Activated T-helper 1 cell treated with anti-CD3 and anti-CD28 coated beads, Interleukin-2, amount 50 U/mL, for 16 hours (primary cell): ENCODE measurements around the gene COLEC12.

ENCODE experiments used
- DNase-seq, 2 donors: peaks; one replicate each; pipeline ENCODE4 v3.0.0-alpha.2; 2020; ENCODE audit warnings: low read depth in 1 of 2, low spot score in 1 of 2

The COLEC12 gene

DNA sequence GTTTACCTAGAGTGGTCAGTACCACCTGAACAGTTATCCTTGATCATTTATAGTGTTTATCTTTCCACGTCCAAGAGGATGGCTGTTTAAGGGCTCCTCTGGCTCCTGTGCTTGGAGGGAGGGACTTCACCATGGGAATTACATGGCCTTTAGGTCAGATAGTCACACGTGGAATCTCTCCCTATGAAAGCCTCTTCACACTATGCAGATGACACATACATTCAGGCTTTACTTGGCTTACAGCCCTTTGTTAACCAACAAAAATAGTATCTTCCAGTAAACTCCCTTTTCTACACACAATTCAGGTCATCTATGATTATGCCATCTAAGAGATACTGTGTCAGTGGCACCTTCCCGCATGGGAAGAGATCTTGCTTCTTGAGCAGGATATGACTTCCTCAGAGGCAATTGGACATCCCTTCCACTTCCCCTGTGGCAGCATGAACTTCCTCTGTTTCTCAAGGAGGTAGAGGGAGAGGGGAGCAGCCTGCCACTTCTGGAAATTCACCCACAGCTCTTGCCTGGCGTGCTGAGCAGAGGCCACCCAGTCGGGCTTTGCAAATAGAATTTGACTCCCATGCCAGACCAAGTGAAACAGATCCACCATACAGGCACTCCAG, 53.5 kb downstream of the COLEC12 start:
- no peak for DNase-seq

GRCh38 chr18:445055-445454, 55.4 kb downstream of the COLEC12 start:
- no peak for DNase-seq

GRCh38 chr18:438571-438970, 61.9 kb downstream of the COLEC12 start:
- no peak for DNase-seq

GRCh38 chr18:435940-436339, 64.6 kb downstream of the COLEC12 start:
- no peak for DNase-seq

DNA sequence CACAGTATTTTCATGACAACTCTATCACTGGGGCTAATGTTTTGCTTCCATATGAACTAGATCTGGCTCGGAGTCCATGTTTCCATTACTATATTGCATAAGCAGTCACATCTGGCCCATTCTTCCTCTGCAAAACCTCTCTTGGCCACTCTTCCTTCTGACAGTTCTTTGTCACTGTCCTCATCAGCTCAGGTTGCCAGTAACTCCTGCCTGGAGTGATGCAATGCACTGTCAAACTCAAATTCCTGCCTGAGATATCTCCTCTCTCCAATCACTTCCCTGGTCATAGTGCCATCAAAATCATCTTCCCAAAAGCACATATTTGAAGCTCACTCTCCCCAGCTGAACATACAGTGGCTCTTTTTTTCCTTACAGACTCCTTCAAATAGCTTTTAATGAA, 66.1 kb downstream of the COLEC12 start:
- DNase-seq = no peak

GRCh38 chr18:433960-434359, 66.5 kb downstream of the COLEC12 start:
- no peak for DNase-seq

DNA sequence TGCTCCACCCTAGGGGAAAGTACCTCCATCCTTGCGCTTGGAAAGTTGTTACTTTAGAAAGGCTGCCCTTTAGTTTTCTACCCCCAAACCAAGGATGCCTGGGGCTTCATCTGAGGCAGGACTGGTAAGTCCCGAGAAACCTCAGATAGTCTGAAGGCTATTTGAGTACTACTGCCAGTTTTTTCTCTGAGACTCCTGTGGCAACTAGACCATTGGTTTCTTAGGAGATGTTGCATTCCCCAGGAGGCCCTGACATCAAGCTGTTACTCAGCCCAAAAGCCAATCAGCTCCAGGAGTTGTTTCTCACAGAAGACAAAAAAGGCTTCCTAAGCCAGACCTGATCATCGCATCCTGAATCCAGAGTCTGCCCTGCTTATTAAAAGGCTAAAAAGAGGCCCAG, 67.2 kb downstream of the COLEC12 start:
- DNase-seq = no peak

DNA sequence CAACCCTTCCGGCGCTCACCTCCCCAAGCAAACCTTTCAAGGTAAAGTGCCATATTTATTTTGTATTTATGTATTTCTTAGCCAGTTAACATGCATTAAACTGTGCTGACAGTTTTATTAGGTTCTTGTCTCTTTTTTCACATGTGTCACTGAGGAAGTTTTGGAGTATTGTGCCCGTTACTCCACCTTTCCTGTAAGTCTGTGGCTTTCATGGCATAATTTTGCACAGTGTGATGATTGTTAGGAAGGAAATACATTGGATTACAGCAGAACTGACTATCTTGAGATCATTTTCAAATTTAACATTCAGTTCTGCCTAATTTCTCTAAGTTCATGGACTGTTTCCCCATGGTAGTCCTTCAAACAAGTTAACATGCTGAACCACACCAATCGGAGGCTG, 67.7 kb downstream of the COLEC12 start:
- no peak for DNase-seq

DNA sequence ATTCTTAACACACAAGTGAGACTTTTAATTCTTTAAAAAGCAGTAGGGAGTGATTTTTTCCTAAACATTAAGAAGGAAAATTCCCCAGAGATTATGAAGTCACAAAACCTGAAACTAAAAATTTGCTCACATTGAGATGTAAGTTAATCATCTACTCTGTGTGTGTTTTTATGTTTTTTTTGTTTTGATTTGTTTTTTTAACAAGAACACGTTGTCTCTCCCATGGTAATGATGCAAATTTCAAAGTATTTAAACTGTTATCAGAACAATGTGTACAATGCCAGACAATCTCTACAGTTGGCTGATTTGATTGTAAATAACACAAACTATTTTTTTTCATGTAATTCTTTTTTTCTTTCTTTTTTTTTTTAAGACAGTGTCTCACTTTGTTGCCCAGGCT, 71.5 kb downstream of the COLEC12 start:
- no peak for DNase-seq

DNA sequence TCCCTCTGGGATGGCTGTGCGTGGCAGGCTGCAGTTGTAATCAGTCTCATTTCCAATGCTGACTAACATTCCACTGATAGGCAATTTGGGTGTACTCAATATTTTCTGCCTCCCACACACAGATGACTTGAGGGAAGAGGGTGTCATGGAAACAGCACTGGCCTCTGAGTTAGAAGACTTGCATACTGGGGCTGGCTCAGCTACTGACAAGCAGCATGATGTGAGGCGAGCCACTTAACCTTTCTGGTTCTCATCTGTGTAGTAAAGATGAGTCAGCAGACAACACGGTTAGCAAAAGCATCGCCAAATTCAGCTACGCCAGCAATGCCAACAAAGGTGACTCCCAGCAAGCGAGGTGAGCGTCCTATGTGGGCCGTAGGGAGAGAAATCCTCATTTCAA, 73.5 kb downstream of the COLEC12 start:
- no peak for DNase-seq

GRCh38 chr18:425106-425745, 75.3 kb downstream of the COLEC12 start:
- no peak for DNase-seq

DNA sequence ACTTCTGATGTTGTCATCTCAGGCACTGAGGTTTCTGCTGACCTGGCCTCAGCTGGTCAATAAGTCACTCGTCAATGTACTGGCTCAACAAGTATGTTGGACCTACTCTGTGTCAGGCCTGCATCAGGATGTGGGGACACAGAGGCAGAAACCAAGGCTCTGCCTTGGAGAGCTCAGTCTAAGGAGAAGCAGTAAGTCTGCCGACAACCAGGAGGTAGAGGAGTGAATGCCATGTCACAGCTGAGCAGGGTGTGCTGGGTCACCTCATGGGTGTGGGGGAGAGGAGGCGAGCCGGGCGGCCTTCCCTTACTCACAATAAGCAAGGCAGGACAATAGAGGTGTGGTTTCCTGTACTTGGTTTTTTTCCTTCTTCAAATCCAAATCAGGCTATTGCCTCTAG, 75.8 kb downstream of the COLEC12 start:
- DNase-seq = no peak

DNA sequence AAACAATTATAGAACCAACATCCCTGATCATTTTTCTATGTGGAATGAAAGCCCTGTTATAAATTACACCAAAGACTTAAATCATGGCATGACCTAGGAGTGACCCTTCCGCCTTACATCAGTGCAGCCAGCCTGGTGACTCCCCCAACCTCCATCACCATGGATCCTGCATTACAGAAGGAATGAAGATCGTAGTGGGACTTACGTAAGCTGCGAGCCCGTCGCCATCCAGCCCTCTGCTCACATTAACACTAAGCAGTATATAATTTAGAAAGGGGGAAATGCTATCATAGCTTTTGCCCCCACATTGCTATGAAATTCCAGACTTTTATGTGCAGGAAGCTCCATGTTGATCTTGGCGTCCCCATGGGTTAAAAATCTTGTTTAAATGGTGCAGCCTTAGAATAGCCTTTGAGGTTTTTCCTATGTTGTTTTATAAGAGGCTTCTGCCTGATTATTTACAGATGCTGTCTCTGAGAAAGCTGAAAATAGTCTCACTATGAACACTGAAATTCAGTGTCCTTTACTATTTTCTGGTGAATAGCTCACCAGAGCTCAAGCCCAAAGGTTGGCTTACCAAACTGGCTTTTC, 76.3 kb downstream of the COLEC12 start:
- no peak for DNase-seq

GRCh38 chr18:422966-423365, 77.5 kb downstream of the COLEC12 start:
- no peak for DNase-seq

DNA sequence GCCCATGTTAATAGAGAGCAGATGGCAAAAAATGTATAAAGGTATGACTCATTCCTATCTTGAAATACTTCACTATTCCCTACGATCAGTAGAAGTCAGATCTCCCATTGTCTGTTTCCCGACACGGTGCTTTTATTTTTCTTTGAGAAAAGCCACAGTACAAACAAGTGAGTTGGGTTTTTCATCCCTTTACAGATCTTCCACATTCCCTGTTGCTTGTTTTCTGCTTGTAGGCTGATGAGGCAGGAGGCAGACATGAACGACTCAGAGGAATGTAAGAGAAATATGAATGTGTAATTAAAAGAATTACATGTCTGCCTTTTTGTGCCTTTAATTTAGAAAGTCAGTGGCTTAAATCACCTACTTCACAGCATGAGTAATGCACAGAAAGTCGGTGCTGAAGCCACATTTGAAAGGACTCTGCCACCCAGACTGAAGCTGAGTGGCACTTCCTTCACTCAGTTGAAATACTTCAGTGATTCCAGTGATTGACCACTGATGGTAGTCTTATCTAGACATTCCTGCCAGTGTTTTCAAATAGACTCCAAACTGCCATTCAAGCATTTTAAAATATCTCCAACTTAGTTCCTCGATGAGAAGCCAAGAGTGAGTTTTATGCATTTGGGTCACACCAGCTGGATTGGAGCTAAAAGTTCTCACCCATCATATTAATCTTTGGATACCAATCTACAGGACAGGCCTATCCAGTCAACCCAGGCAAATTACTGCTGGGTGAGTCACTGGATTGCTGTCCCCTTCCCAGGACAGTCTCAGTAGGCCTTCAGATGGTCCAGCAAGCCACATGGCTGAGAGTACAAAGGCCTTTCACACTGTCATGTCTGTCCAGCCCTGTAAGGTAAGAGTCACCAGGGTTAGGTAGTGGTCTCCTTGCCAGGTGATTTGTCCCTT, 79.0 kb downstream of the COLEC12 start:
- no peak for DNase-seq

GRCh38 chr18:420661-421246, 79.7 kb downstream of the COLEC12 start:
- no peak for DNase-seq

DNA sequence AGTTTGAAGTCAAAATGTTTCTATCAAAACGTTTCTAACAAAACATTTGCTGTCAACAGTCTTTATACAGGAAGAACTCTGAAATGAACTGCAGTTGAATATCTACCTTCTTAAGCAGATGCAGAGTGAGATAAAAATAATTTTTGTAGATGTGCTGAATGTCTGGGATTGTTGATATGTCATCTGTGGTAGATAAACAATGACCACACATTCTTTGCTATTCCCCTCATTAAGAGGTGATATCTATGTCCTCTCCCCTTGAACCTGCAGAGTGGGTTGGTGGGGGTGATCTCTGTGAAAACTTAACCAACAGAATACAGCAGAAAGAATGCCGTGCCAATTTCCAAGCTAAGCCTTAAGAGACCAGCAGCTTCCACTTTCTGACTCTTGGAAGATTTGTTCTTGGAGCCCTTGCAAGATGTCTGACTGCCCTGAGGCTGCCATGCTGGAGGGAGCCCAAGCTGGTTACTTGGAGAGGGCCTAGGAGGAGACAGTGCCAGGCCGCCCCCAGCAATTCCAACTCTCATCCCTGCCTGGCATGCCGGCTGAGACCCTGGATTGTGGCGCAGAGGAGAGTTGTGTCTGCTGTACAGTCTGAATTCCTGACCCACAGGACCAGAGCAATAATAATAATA, 80.8 kb downstream of the COLEC12 start:
- DNase-seq = no peak

- DNase-seq = no peak
These were observed 83.0 kb downstream of the COLEC12 start for GRCh38 chr18:417495-417894.

DNA sequence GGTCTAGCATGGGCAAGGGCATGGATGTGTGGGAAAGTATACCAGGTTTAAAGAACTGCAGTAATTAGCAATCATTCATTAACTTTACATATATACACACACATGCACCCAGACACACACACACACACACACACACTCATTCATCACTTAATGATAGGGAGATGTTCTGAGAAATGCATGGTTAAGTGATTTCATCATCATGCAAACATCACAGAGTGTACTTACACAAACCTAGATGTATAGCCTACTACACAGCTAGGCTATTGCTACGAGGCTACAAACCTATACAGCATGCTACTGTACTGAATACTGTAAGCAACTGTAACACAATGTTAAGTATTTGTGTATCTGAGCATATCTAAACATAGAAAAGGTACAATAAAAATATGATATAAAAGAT, 83.6 kb downstream of the COLEC12 start:
- DNase-seq = no peak

- no peak for DNase-seq
These were observed 84.6 kb downstream of the COLEC12 start for GRCh38 chr18:415617-416612.
